ENCODE results near the gene UBA6.

Gene UBA6

GRCh38 chr4:67575232-67576058 lies 125.5 kb downstream of the UBA6 start:
- peak; percentile 13 for DNase-seq

DNA sequence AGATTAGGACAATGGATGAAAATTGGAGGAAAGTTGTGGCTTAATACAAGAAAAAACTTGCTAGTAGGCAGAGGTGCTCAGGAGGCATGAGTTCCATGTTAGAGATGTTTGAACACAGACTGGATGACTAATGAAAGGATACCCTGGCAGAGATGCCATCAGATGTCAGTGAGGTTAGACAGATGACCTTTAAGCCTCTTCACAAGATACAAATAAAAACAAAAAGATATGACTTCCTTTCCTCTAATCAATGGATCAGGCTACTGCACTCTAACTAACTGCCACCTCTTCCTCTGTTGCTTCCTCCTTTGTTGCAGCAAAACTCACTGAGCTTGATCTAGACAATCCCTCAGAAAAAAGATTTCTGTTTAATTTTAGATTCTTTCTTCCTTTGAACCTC lies 127.8 kb downstream of the UBA6 start:
- DNase-seq, result no peak

- DNase-seq, result no peak
Observed at GRCh38 chr4:67571975-67572374, 129.0 kb downstream of the UBA6 start.

DNA sequence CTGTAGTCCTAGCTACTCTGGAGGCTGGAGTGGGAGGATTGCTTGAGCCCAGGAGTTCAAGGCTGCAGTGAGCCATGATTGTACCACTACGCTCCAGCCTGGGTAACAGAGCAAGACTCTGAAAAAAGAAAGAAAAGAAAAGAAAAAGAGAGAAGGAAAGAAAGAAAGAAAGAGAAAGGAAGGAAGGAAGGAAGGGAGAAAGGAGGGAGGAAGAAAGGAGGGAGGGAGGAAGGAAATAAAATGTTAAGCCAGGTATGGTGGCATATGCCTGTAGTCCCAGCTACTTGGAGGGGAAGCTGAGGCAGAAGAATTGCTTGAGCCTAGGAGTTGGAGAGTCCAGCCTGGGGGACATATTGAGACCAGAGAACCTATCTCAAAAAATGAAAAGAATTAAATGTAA lies 130.4 kb downstream of the UBA6 start:
- no peak for DNase-seq

DNA sequence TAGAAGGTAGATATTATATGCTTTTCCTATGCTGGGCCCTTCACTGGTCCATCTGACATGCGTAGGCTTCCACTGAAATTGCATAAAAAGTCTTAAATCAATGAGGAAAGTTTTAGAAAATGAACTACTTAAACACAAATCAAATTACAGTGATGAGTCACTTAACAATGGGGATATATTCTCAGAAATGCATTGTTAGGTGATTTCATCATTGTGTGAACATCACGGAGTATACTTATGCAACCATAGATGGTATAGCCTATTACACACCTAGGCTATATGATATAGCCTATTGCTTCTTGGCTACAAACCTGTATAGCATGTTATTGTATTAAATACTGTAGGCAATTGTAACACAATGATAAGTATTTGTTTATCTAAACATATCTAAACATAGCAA lies 132.1 kb downstream of the UBA6 start:
- DNase-seq, result no peak

GRCh38 chr4:67566335-67566734 lies 134.6 kb downstream of the UBA6 start:
- DNase-seq, result no peak

- no peak for DNase-seq
Observed at GRCh38 chr4:67565284-67565683, 135.7 kb downstream of the UBA6 start.

Data from NCI-H2107 (cell line).